ENCODE results near the gene ABHD17A. TPM values are rescaled to one million over a fixed set of nuclear protein-coding genes. Genes with fewer than 3 reads are reported as not detected.
"Not testable (repeated sequence)": the region's sequence is repeated elsewhere in the genome, so short reads cannot be mapped to it uniquely, and the experiment has no call there.

The ABHD17A gene
- total and polyA plus RNA-seq, 7 donors, result 60.7 to 97.1 (median 86.6) TPM

DNA sequence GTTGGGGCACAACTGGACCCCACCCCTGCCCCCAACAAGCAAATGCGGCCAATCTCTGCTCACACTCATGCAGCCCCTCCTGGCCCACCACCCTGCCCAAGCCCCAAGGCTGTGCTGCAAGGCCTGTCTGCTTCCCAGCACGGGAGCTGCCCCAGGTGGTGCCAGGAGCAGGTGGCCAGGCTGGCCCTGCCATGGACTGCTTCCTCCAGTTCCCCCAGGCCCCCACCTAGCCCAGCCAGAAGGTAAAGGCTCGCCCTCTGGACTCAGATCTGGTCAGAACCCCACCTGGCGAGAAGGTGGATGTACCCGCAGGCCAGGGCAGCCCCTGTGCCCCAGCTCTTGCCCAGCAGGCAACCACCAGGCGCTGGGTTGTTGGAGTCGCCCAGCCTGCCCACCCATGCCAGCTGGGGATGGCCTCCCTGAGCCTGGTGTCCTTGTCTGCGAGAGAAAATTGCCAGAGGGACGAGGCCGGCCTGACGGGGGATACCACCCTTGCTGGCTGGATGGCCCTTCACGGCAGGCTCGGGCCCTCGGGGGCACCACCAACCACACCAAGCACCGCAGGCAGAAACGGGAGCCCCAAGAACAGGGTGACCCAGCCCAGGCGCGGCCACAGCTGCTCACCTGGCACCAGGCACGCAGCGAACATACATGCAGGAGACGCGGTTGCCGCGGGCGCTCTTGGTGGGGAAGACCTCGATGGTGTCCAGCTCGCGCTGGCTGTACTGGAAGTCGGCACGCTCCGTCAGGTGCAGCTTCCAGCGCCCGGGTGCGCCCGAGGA lies 4.5 kb downstream of the ABHD17A start:
- peak overlapping the region in 1 of 4 donors; percentile 55 for H3K27ac ChIP-seq
- peak overlapping the region in 1 of 4 donors; percentile 27 for H3K4me3 ChIP-seq
- peaks cover 0 to 53% (median 49%) of the 10 kb centered on the region in 4 donors for H3K4me1 ChIP-seq
- H3K36me3 ChIP-seq, result peaks cover 0 to 9% (median 0%) of the 10 kb centered on the region in 4 donors
- DNase-seq, result peak; percentile 66
- no peaks in the 10 kb centered on the region for H3K9me3 ChIP-seq
- no peaks in the 10 kb centered on the region for H3K27me3 ChIP-seq
- TF ChIP-seq EP300 (IDR thresholded peaks at IDR 0.05) (no peak), POLR2A (IDR thresholded peaks at IDR 0.05) (no peak), POLR2AphosphoS5 (IDR thresholded peaks at IDR 0.05) (no peak)
- TF ChIP-seq, protein P1, sequence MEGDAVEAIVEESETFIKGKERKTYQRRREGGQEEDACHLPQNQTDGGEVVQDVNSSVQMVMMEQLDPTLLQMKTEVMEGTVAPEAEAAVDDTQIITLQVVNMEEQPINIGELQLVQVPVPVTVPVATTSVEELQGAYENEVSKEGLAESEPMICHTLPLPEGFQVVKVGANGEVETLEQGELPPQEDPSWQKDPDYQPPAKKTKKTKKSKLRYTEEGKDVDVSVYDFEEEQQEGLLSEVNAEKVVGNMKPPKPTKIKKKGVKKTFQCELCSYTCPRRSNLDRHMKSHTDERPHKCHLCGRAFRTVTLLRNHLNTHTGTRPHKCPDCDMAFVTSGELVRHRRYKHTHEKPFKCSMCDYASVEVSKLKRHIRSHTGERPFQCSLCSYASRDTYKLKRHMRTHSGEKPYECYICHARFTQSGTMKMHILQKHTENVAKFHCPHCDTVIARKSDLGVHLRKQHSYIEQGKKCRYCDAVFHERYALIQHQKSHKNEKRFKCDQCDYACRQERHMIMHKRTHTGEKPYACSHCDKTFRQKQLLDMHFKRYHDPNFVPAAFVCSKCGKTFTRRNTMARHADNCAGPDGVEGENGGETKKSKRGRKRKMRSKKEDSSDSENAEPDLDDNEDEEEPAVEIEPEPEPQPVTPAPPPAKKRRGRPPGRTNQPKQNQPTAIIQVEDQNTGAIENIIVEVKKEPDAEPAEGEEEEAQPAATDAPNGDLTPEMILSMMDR (IDR thresholded peaks at IDR 0.05), result no peak
- intact Hi-C loops (cut with DNase I), result no loop called here
- WGBS, 2 donors, result 90 to 91% methylated on average over 35 of the region's 35 CpGs

DNA sequence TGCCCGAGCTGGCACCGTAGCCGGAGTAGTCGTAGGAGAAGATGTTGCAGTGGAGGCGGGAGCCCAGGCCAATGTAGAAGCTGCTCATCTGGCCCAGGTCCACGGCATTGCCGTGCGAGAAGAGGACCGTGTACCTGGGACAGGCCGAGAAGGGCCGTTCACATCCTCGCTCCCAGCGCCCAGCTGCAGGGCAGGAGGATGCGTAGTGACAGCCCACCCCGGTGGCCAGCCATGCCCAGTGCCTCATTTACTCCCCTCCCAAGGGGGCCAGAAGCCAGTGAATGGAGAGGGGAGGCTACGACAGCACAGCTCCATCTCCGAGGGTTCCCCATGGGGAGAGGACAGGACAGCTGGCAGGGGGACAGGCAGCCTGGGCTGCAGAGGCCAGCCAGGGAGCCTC lies 5.3 kb downstream of the ABHD17A start:
- H3K4me3 ChIP-seq; H3K9me3 ChIP-seq; intact Hi-C loops (cut with DNase I); H3K36me3 ChIP-seq; H3K27ac ChIP-seq; H3K27me3 ChIP-seq; DNase-seq: not testable (repeated sequence)
- WGBS, 2 donors, result 90 to 91% methylated on average over 17 of the region's 17 CpGs
- peaks cover 0 to 58% (median 53%) of the 10 kb centered on the region in 4 donors for H3K4me1 ChIP-seq

DNA sequence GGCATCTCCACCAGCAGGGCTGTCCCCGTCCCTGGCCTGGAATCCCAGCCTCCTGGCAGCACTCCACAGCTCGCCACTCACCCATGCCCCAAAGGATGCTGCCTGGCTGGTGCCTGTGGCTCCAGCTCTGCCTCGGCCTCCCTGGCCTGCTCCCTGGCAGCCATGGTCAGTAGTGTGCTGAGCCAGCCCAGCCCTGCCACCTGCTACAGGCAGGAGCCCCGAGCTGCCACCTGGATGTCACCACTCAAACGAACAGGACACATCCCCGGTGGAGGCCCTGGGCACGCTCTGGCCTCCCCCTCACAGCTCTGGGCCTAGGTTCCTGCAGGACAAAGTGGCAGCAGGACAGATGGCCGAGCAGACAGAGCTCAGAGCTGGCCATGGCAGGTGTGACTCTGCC lies 6.7 kb downstream of the ABHD17A start:
- peaks cover 0 to 58% (median 56%) of the 10 kb centered on the region in 4 donors for H3K4me1 ChIP-seq
- DNase-seq; intact Hi-C loops (cut with DNase I); H3K27me3 ChIP-seq; H3K4me3 ChIP-seq; H3K36me3 ChIP-seq; H3K27ac ChIP-seq; H3K9me3 ChIP-seq: not testable (repeated sequence)
- WGBS, 2 donors, result 80 to 87% methylated on average over 8 of the region's 8 CpGs

DNA sequence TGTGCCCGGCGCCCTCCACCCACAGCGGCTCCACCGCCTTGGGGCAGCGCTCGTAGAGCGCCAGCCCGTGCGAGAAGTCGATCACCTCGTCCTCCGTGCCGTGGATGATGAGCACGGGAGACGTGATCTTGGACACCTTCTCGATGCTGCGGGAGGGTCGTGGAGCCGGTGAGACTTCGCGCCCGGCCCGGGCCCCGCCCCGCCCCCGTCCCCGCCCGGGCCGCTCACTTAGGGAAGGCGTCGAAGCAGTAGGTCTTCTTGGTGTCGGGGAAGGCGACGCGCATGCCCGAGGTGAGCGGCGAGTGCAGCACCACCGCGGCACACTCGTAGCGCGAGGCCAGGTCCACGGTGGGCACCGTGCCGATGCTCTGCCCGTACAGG lies 8.0 kb downstream of the ABHD17A start:
- intact Hi-C loops (cut with DNase I); DNase-seq; H3K27me3 ChIP-seq; H3K9me3 ChIP-seq: not testable (repeated sequence)
- Histone ChIP-seq H3K4me3 (peak overlapping the region in 3 of 4 donors; percentile 84 to 96 (median 93)), H3K27ac (peak overlapping the region in 1 of 4 donors; percentile 93), H3K36me3 (peaks cover 0 to 12% (median 0%) of the 10 kb centered on the region in 4 donors), H3K4me1 (peaks cover 0 to 58% (median 56%) of the 10 kb centered on the region in 4 donors)
- 69 to 75% methylated on average over 40 to 41 of the region's 47 CpGs for WGBS, 2 donors

DNA sequence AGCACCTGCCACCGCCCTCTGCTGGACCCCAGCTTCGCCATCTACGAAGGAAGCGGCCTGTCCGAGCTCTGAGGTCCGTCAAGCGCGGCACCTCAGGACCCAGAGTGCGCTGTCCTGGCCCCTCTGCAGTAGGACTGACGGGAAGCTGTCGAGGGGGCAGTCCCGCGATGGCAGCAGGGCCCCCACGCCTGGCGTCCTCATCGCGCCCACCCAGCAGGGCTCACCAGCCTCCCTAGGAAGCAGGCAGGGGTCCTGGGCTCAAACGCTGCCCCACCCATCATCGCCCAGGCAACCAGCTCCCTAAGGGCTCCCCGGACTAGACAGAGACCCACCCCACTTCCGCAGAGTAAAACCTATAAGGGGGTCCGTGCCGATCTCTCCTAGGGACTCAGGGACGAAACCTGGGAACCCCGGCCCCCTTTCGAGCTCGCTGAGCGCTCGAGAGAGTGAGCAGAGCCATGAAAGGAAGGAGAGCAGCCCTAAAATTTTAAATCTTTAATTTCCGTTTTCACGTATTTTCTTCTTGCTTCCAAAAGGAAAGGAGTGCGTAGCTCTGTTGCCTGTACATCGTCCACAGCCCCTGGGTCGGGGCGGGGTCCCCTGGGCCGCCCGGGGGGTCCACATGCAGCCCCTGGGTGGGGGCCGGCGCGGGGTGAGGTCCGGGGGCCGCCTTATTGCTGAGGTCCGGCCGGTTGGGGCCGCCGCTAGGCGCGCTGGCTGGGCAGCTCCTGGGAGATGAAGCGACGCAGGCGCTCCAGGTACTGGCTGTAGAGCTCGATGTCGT lies 8.6 kb downstream of the ABHD17A start:
- H3K27me3 ChIP-seq; intact Hi-C loops (cut with DNase I); DNase-seq; H3K9me3 ChIP-seq: not testable (repeated sequence)
- 36 to 50% methylated on average over 48 of the region's 53 CpGs for WGBS, 2 donors
- peak overlapping the region; percentile 84 to 96 (median 94) for H3K4me3 ChIP-seq
- peaks cover 0 to 16% (median 0%) of the 10 kb centered on the region in 4 donors for H3K36me3 ChIP-seq
- peaks cover 0 to 58% (median 56%) of the 10 kb centered on the region in 4 donors for H3K4me1 ChIP-seq
- H3K27ac ChIP-seq, result peak overlapping the region; percentile 93 to 99 (median 96)

DNA sequence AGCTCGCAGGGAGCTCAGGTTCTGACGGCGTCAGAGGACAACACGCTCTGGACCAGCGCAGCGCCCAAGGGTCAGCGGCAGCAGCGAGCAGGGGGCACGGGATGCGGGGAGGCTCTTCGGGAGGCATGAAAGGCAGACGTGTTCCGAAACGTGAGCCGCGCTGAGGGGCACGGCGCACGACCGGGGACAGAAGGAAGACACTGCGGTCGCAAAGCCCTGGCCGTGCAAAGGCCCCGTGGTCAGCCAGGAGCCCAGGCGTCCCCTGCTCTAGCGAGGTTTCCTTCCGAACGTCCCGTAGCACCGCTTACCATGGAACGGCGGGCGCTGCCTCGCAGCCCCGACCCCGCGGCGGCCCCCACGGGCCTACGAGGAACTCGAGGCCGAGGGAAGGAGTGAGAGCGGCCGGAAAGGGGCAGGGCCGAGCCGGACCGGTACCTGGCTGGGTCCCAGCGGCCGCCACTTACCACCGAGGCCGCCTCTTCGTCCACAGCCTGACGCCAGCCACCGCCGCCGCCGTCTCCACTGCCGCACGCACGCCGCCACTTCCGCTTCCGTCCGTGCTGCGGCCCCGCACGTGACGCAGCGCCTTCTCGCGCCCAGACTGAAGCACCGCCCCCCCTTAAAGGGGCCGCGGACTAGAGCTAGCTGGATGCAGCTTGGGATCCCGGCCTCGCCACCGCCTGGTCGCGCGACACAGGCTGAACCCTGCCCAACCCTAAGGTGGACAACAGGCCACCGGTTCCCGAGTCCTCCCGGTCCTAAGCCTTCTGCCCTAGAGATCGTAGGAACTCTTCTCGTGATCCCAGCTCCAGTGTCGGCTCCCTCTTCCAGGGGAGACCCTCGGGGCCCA lies 9.4 kb downstream of the ABHD17A start:
- WGBS, 2 donors, result 0 to 1% methylated on average over 87 of the region's 87 CpGs
- H3K27me3 ChIP-seq, result no peaks in the 10 kb centered on the region
- intact Hi-C loops (cut with DNase I), result no loop called here
- H3K27ac ChIP-seq, result peak overlapping the region; percentile 93 to 99 (median 96)
- peaks cover 0 to 24% (median 0%) of the 10 kb centered on the region in 4 donors for H3K36me3 ChIP-seq
- peak overlapping the region; percentile 84 to 96 (median 94) for H3K4me3 ChIP-seq
- no peaks in the 10 kb centered on the region for H3K9me3 ChIP-seq
- TF ChIP-seq POLR2AphosphoS5 (IDR thresholded peaks at IDR 0.05) (peak; percentile 96 to 99 (median 98)), EP300 (IDR thresholded peaks at IDR 0.05) (peak in 1 of 4 donors; percentile 38), POLR2A (IDR thresholded peaks at IDR 0.05) (peak; percentile 88 to 91)
- TF ChIP-seq, protein P1 (IDR thresholded peaks at IDR 0.05), result no peak
- peak; percentile 96 for DNase-seq
- peaks cover 0 to 58% (median 53%) of the 10 kb centered on the region in 4 donors for H3K4me1 ChIP-seq

DNA sequence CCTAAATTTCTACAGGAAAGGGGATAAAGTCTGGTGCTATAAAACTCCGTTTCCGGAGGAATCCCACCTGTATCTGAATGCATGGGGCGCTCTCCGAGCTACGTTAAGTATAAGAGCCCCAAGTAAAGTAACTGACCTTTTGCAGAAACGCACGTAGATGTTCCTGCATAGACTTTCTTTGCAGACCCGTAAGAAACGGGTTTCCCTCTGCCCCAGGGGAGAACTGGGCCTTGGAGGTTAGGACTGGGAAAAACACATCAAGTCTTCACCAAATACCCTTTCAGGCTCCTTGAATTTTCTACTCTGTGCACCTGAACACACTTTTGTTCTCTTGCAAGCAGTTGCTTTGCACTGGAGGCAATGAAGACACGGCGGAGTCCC lies 10.0 kb downstream of the ABHD17A start:
- H3K36me3 ChIP-seq, result peaks cover 0 to 24% (median 0%) of the 10 kb centered on the region in 4 donors
- H3K27ac ChIP-seq, result peak overlapping the region; percentile 93 to 99 (median 96)
- intact Hi-C loops (cut with DNase I); DNase-seq; H3K9me3 ChIP-seq; H3K27me3 ChIP-seq: not testable (repeated sequence)
- H3K4me1 ChIP-seq, result peaks cover 0 to 53% (median 49%) of the 10 kb centered on the region in 4 donors
- H3K4me3 ChIP-seq, result peak overlapping the region; percentile 84 to 96 (median 94)
- WGBS, 2 donors, result 1% methylated on average over 11 of the region's 11 CpGs
